Activated T-cell treated with anti-CD3 and anti-CD28 coated beads for 48 hours (primary cell): ENCODE results near the gene GRID1.
"Not testable (repeated sequence)": the region's sequence is repeated elsewhere in the genome, so short reads cannot be mapped to it uniquely, and the experiment has no call there.

ENCODE experiments used
- DNase-seq: peaks from one replicate; pipeline ENCODE4 v3.0.0-alpha.2; 2020; ENCODE audit warnings: low read depth

Gene GRID1

DNA sequence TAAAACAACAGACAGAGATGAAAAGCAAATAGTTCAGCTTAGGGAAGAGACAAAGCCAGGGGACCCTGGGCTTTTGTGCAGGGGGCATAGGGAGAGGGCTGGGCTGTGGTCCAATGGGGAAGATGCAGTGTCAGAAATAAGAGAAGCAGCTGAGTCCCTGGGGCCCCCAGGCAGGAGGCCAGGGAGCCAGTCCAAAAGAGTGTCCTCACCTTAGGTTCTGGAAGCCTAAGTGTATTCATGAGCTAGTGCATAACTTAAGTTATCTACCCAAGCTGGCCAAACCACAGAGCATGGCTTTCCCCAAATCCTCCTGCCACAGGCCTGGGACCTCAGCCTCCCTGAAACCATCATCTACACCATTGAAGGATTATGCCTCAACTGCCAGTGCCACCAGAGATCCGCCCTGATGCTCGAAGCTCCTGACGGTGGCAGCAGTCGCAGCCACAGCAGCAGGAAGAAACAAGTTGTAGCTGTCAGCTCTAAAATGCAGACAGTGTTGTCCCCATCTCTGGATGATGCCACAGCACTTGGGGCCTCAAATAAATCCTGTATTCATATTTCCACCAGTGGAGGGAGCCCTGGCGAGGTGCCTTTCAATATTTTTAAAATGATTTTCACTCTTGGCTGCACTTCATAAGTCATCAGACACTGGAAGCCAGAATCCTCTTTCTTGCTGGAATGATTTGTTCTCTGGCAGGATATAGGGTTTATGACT is 574.6 kb downstream of the GRID1 start:
- DNase-seq, result no peak

- no peak for DNase-seq
Observed at GRCh38 chr10:85789982-85790789, 576.4 kb downstream of the GRID1 start.

DNA sequence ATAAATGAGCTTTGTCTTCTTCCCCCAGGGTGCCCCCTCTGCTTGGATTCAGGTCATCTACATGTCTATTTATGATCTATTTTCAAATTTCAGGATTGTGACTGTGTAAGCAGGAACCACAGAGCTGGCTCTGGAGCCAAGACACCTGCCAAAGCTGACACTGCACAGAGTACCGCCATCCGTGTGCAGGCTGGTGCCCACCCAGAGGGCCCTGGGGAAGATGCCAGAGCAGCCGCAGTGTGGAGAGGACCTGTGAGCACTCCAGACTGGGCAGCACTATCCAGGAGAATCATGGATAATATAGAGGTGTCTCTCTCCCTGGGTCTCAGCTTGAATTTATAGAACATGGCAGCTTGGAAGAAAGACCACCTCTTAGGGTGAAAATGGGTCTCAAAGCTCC is 577.5 kb downstream of the GRID1 start:
- DNase-seq, result no peak

DNA sequence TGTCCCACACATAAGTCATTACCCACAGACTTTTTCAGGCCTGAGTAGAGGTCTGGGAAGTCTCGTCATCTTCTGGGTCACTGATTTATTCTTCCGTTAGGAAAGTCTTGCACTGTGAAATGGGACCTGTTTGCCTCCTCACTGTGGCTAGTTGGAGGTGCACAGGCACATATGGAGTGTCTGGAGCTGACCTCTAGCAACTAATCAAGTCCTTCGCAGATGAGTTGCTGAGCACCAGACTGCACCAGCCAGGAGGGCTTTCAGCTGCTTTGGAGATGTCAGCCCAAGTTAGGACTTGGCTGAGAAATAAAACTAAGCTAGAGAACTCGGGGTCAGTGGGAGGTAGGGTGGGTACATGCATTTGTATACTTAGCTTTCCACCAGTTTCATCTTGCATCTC is 578.0 kb downstream of the GRID1 start:
- DNase-seq, result no peak

GRCh38 chr10:85787881-85788280 is 578.7 kb downstream of the GRID1 start:
- no peak for DNase-seq

DNA sequence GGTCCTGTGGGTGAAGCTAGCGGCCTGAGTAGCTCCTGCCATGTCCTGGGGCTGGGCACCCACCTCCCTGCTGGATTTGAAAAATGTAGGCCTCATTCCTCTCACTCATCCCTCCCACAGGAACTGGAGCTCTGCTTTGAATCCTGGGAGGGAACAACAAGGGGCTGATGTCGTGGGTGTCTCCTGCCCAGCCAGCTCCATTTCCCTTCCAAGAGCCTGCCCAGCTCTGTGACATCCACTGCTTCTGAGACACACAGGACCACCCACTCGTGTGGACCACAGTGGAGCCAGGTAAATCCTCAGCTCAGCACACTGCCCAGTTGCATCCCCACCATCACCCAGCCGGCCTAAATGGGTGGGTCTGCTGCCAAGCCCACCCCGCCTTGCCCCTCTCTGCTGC is 579.2 kb downstream of the GRID1 start:
- DNase-seq, result no peak

- DNase-seq, result no peak
Observed at GRCh38 chr10:85786401-85786899, 580.1 kb downstream of the GRID1 start.

GRCh38 chr10:85784792-85785191 is 581.8 kb downstream of the GRID1 start:
- no peak for DNase-seq

DNA sequence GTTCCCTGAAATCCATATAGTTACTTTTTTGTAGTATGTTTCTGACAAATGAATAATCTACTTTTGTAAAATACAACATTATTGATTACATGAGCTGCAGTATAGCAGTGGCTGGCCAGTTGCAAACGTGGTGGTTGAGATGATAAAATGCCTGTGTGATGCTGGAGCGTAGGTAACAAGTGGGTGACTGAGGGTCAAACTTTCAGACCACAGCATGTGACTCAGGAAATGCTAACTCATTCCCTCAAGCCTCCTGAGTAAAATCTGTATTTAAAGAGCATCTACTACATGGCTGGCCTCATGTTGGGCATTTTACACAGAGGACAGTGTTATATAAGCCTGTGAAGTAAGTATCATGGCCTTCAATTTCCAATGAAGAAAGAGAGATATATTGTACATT is 585.2 kb downstream of the GRID1 start:
- DNase-seq, result no peak

DNA sequence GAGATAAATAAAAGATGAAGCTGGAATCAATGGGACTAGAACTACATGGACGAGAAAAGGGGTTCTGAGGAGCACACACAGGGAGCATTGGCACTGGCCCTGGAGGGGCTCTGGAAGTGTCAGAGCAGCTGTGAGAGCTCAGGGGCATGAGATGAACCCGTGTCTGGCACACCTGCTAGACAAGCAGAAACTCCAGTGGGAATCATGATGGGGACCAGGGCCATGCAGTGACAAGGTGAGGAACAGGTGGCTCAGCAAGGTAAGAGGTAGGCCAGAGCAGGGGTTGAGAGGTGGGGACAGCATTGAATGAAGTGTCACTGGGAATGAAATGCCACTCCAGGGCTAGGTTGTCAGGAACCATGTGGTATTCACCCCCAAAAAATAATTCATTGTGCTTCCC is 588.5 kb downstream of the GRID1 start:
- no peak for DNase-seq

DNA sequence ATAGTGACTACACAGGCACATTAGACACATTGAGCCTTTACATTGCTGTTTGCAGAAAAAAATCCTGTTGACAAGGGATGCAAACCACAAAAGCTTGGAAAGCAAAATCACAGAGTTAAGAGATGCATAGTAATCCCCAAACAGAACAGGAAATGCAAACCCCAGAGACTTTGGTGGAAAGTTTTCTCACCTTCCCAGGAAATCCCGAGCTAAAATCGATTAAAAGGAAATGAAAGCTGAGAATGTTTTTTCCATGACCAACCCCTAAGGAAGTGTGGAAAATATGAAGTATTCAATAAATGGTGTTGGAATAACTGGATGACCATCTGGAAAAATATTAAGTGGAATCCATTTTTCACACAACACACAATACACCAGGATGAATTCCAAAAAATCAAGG is 598.7 kb downstream of the GRID1 start:
- no peak for DNase-seq

DNA sequence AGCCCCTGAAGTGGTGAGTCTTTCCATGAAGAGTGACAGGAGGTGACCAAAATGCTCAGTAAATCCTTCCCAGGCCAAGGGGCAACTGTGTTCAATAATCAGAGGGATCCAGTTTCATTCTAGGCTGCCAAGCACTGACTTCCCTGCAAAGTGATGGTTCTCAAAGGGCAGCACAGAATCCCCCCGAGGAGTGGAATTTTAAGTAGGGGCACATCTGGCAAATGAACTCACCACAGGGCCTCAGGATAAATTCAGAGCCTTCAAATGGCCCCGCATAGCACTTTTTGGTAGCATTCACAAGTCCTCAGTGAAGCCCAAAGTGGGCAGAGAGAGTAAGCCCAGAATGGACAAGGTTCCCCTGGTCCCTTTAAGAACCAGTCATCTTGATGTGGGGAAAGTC is 602.5 kb downstream of the GRID1 start:
- DNase-seq, result no peak

DNA sequence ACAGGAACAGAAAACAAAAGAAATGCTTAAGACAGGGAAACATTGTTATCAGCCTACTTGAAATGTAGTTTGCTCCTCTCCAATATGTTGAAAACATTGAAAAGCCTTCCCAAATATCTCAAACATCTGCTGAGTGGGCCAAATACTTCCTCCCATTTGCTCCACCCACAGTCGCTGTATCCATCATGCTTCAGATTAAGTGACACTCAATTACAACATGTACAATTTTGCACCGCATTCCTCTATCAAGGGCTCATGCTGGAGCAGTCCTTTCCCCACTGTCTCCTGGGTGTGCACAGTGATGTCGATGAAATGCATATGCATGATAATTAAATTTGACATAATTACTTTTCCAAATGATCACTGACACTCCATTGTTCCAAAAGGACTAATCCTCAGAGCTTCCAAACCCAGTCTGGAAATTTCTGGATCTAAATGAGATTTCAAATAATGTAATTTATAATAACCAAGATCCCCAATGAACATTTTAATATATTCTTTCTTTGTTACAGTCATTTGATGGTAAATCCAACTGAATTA is 604.6 kb downstream of the GRID1 start:
- DNase-seq, result no peak

DNA sequence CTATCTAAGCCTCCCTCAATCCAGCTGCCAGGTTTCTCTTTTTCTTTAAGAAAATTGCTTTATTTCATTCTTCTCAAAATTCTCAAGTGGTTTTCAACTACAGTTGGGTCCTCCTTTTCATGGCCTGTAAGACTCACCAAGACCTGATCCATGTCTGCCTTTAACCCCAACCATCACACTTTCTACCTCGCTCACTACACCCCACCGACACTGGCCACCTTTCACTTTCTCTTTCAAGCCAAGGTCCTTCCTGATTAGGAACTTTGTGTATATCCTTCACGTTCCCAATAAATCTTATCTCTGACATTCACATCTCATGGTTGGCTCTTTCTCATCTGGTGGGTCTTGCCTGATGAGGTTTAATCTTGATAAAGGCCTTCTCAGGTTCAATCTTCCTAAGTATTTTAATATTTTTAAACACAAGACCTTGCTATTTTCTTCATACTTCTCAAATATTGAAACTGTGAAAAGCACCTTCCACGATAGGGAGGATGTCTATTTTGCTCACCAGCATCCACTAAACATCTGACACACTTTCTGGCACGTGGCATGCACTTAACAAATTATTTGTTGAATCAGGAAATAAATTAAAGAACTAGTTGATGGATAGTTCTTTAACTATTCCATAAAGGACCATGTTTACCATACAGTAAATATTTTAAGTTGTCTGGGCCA is 624.8 kb downstream of the GRID1 start:
- DNase-seq, result no peak

DNA sequence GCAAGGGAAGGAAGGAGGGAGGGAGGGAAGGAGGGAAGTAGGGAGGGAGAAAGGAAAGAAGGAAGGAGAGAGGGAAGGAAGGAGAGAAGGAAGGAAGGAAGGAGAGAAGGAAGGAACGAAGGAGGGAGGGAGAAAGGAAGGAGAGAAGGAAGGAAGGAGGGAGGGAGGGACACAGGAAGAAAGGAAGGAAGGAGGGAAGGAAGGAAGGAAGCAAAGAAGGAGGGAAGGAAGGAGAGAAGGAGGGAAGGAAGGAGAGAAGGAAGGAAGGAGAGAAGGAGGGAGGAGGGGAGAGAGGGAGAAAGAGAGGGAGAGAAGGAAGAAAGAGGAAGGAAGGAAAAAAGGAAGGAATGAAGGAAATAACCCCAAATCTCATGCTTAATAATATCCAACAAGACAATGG is 630.6 kb downstream of the GRID1 start:
- no peak for DNase-seq

- DNase-seq, result no peak
Observed at GRCh38 chr10:85734791-85735190, 631.8 kb downstream of the GRID1 start.

DNA sequence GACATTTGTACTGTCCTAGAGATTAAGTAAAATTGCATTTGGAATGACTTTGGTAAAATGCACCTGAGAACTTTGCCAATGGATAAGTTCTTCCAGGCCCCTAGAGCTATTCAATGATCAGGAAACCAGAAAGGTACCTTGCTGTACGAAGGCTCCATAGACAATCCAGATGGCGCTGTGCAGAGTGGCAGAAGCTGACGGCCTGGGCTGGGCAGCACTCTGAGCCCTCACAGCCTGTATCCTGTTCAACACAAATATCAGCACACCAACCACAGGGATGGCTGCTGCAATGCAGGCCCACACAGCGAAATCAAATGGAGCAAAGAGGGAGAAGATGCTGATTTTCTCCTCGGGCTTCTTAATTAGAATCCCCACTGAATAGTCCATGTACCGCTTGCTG is 642.4 kb downstream of the GRID1 start:
- DNase-seq, result no peak

DNA sequence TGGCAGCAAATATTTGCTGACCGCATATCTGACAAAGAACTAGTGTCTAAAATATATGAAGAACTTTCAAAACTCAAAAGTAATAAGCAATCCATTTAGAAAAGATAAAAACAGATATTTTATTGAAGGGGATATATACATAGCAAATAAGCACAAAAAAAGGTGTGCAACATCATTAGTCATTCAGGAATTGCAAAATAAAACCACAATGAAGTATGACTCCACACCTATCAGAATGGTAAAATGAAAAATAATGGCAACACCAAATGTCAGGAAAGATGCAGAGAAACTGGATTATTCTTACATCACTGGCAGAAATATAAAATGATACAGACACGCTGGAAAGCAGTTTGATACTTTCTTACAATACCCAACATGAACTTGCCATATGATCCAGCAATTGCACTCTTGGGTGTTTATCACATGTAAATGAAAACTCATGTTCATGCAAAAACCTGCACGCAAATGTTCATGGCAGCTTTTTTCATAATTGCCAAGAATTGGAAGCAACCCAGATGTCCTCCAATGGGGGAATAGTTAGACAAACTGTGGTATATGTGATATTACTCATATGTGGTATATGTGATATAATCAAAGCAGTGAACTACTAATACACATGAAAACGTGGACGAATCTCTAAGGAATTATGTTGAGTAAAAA is 645.5 kb downstream of the GRID1 start:
- no peak for DNase-seq

- DNase-seq, result no peak
Observed at GRCh38 chr10:85719408-85719807, 647.2 kb downstream of the GRID1 start.

GRCh38 chr10:85713885-85714284 is 652.7 kb downstream of the GRID1 start:
- no peak for DNase-seq

- no peak for DNase-seq
Observed at GRCh38 chr10:85702768-85703167, 663.8 kb downstream of the GRID1 start.

GRCh38 chr10:85699066-85699465 is 667.5 kb downstream of the GRID1 start:
- DNase-seq, result not testable (repeated sequence)
